GM19324 (cell line): ENCODE results near the gene RGL1.
"Not testable (repeated sequence)": the region's sequence is repeated elsewhere in the genome, so short reads cannot be mapped to it uniquely, and the experiment has no call there.

Source experiments
- ATAC-seq: cut with Tn5 transposase; IDR thresholded peaks from one replicate; pipeline ENCODE4 v1.9.1; 2021; ENCODE audit warnings: mild to moderate bottlenecking, moderate library complexity; ENCODE audit not compliant: unreplicated experiment, low FRiP score

Gene RGL1

GRCh38 chr1:183804916-183805841 lies at the start of gene RGL1:
TSS of gene RGL1 (plus strand) at chr1:183805120. CDS start at chr1:183805298, 178 bp downstream.
- ATAC-seq = peak; percentile 77

- ATAC-seq = no peak
Observed at GRCh38 chr1:183756326-183756725, 48.6 kb upstream of the RGL1 start.

- no peak for ATAC-seq
Observed at GRCh38 chr1:183757061-183757460, 47.9 kb upstream of the RGL1 start.

GRCh38 chr1:183758913-183759312 lies 46.0 kb upstream of the RGL1 start:
- ATAC-seq = no peak

- ATAC-seq = no peak
Observed at GRCh38 chr1:183760661-183761060, 44.3 kb upstream of the RGL1 start.

GRCh38 chr1:183761871-183762270 lies 43.0 kb upstream of the RGL1 start:
- ATAC-seq = no peak

- not testable (repeated sequence) for ATAC-seq
Observed at GRCh38 chr1:183762856-183763255, 42.1 kb upstream of the RGL1 start.

GRCh38 chr1:183764981-183765380 lies 39.9 kb upstream of the RGL1 start:
- ATAC-seq = no peak

- no peak for ATAC-seq
Observed at GRCh38 chr1:183769956-183770815, 34.7 kb upstream of the RGL1 start.

- ATAC-seq = no peak
Observed at GRCh38 chr1:183770816-183771128, 34.1 kb upstream of the RGL1 start.

- ATAC-seq = no peak
Observed at GRCh38 chr1:183773482-183774274, 31.2 kb upstream of the RGL1 start.

- no peak for ATAC-seq
Observed at GRCh38 chr1:183774938-183775337, 30.0 kb upstream of the RGL1 start.

- ATAC-seq = no peak
Observed at GRCh38 chr1:183776731-183777130, 28.2 kb upstream of the RGL1 start.

GRCh38 chr1:183777328-183777727 lies 27.6 kb upstream of the RGL1 start:
- ATAC-seq = no peak

- ATAC-seq = no peak
Observed at GRCh38 chr1:183778045-183778444, 26.9 kb upstream of the RGL1 start.

- no peak for ATAC-seq
Observed at GRCh38 chr1:183778568-183779433, 26.1 kb upstream of the RGL1 start.

GRCh38 chr1:183780159-183780558 lies 24.8 kb upstream of the RGL1 start:
- no peak for ATAC-seq

GRCh38 chr1:183780757-183781156 lies 24.2 kb upstream of the RGL1 start:
- ATAC-seq = no peak

- no peak for ATAC-seq
Observed at GRCh38 chr1:183783342-183783741, 21.6 kb upstream of the RGL1 start.
